ENCODE measurements around the gene LITAFD.

- TF ChIP-seq CTCF (IDR thresholded peaks at IDR 0.05) (no peak), POLR2A (IDR thresholded peaks at IDR 0.05) (no peak)
These were observed 16.8 kb upstream of the LITAFD start for GRCh38 chr16:8865145-8865882.

Measured in testis (tissue), 2 donors.